GM19397 (cell line): ENCODE data around the gene COG8.
"Not testable (repeated sequence)": the region's sequence is repeated elsewhere in the genome, so short reads cannot be mapped to it uniquely, and the experiment has no call there.

Experiments
- ATAC-seq: cut with Tn5 transposase; IDR thresholded peaks from one replicate; pipeline ENCODE4 v1.9.1; 2021; ENCODE audit warnings: mild to moderate bottlenecking, moderate library complexity; ENCODE audit not compliant: unreplicated experiment

COG8 gene

GRCh38 chr16:69294051-69294450 lies 45.3 kb downstream of the COG8 start:
- ATAC-seq: no peak

GRCh38 chr16:69293401-69293800 lies 46.0 kb downstream of the COG8 start:
- ATAC-seq: no peak

- not testable (repeated sequence) for ATAC-seq
Measured at GRCh38 chr16:69291657-69292056, 47.7 kb downstream of the COG8 start.

GRCh38 chr16:69286941-69287713 lies 52.2 kb downstream of the COG8 start:
- ATAC-seq: no peak

- ATAC-seq: no peak
Measured at GRCh38 chr16:69285240-69285639, 54.1 kb downstream of the COG8 start.

GRCh38 chr16:69283851-69284250 lies 55.5 kb downstream of the COG8 start:
- ATAC-seq: no peak

- ATAC-seq: no peak
Measured at GRCh38 chr16:69277413-69277812, 62.0 kb downstream of the COG8 start.
